A549 (cell line): ENCODE measurements around the gene COMTD1. TPM values are rescaled to one million over a fixed set of nuclear protein-coding genes. Genes with fewer than 3 reads are reported as not detected.

Experiments used
- ATAC-seq, 2 experiments: fragments of 200-7000 bp in 1 of 2; fragments of >200 bp in 1 of 2; cut with Nextera tagmentation in 1 of 2; cut with Tn5 transposase in 1 of 2; 3 replicates each; pipeline versions ENCODE4 v1.8.0 to v1.9.1; 2018 to 2020; ENCODE audit warnings: mild to moderate bottlenecking in 1 of 2, moderate library complexity in 1 of 2
- CTCF ChIA-PET: fragments of 300-600 bp; sonication (Branson Sonifier 250); formaldehyde crosslinking; extraction: SDS; loops from one replicate; lab custom pipeline; 2021; ENCODE audit warnings: antibody characterized with exemption, inconsistent platforms; lab: Yijun Ruan, JAX
- POLR2A ChIA-PET: fragments of 350-600 bp; formaldehyde crosslinking; extraction: SDS; loops from one replicate; lab custom pipeline; 2021; ENCODE audit warnings: antibody characterized with exemption, inconsistent platforms; lab: Yijun Ruan, JAX
- DNase-seq, 2 experiments: peaks; one replicate each; pipeline versions ENCODE4 v3.0.0 to v3.0.0-alpha.2; 2011 to 2016; ENCODE audit warnings: low read depth in 1 of 2, low spot score in 1 of 2
- FAIRE-seq: peaks from 2 replicates; lab custom pipeline; 2011; peaks lifted over from hg19 to GRCh38; lab: Jason Lieb, UNC
- H3K27ac ChIP-seq, 2 experiments: fragments of >200 bp; sonication (Bioruptor Twin); formaldehyde crosslinking; 3 replicates each; pipeline ENCODE4 v1.5.1; 2016 to 2017
- H3K4me1 ChIP-seq: fragments of >200 bp; sonication (Bioruptor Twin); formaldehyde crosslinking; 3 replicates; pipeline ENCODE4 v1.6.1; 2016
- H3K4me2 ChIP-seq: fragments of >200 bp; sonication (Bioruptor Twin); formaldehyde crosslinking; 3 replicates; pipeline ENCODE4 v1.6.1; 2016
- H3K4me3 ChIP-seq: fragments of >200 bp; sonication (Bioruptor Twin); formaldehyde crosslinking; 3 replicates; pipeline ENCODE4 v1.5.1; 2016
- H3K9me3 ChIP-seq: fragments of >200 bp; sonication (Bioruptor Twin); formaldehyde crosslinking; 3 replicates; pipeline ENCODE4 v1.6.1; 2016
- CHD2 ChIP-seq: fragments of 150-350 bp; IDR thresholded peaks from 2 replicates; pipeline ENCODE4 v1.6.1; 2014; ENCODE audit warnings: low read length; ENCODE audit not compliant: partially characterized antibody
- EHF ChIP-seq: fragments of 250-450 bp; sonication (Bioruptor Pico); IDR thresholded peaks from 2 replicates; pipeline ENCODE4 v1.5.0; 2020; ENCODE audit warnings: mild to moderate bottlenecking
- EHMT2 ChIP-seq: fragments of 200-600 bp; sonication (generic); IDR thresholded peaks from 2 replicates; pipeline ENCODE4 v1.6.1; 2016; ENCODE audit warnings: antibody characterized with exemption, low read depth, mild to moderate bottlenecking, moderate library complexity
- FOSL2 ChIP-seq, 2 experiments: fragments of 450-650 bp in 1 of 2; fragments of >200 bp in 1 of 2; sonication (Bioruptor Twin) in 1 of 2; formaldehyde crosslinking; IDR thresholded peaks; 2 replicates each; pipeline versions ENCODE4 v1.5.0 to v1.6.1; 2016 to 2020; ENCODE audit warnings: mild to moderate bottlenecking in 1 of 2, moderate library complexity in 1 of 2
- FOXS1 ChIP-seq: fragments of 250-450 bp; sonication (Bioruptor Pico); IDR thresholded peaks from 2 replicates; pipeline ENCODE4 v1.5.0; 2020; ENCODE audit warnings: mild to moderate bottlenecking, moderate library complexity
- GATA3 ChIP-seq: IDR thresholded peaks from 2 replicates; pipeline ENCODE4 v1.6.1; 2012; ENCODE audit warnings: borderline replicate concordance
- HDAC2 ChIP-seq: fragments of 200-600 bp; sonication (generic); IDR thresholded peaks from 2 replicates; pipeline ENCODE4 v1.6.1; 2016
- HOXB5 ChIP-seq: fragments of 250-450 bp; sonication (Bioruptor Pico); IDR thresholded peaks from 2 replicates; pipeline ENCODE4 v1.5.0; 2020; ENCODE audit warnings: mild to moderate bottlenecking, moderate library complexity
- JUN ChIP-seq, 2 experiments: fragments of >200 bp; sonication (Bioruptor Twin); formaldehyde crosslinking; IDR thresholded peaks; 2 replicates in 1 of 2; 3 replicates in 1 of 2; pipeline ENCODE4 v1.6.1; 2016 to 2017
- KDM1A ChIP-seq: fragments of 200-600 bp; sonication (generic); IDR thresholded peaks from 2 replicates; pipeline ENCODE4 v1.6.1; 2016; ENCODE audit warnings: low read depth, mild to moderate bottlenecking
- KDM5A ChIP-seq: fragments of 200-600 bp; sonication (generic); IDR thresholded peaks from 2 replicates; pipeline ENCODE4 v1.6.1; 2016; ENCODE audit warnings: antibody characterized with exemption, mild to moderate bottlenecking
- MAFK ChIP-seq: fragments of 450-650 bp; IDR thresholded peaks from 2 replicates; pipeline ENCODE4 v1.6.1; 2014; ENCODE audit not compliant: partially characterized antibody
- NFE2L2 ChIP-seq: fragments of 150-350 bp; conservative IDR thresholded peaks from 2 replicates; pipeline ENCODE4 v1.6.1; 2014; ENCODE audit warnings: low read length
- NR3C1 ChIP-seq: fragments of >200 bp; sonication (Bioruptor Twin); formaldehyde crosslinking; IDR thresholded peaks from 3 replicates; pipeline ENCODE4 v1.6.1; 2017
- POLR2A ChIP-seq: IDR thresholded peaks from 2 replicates; pipeline ENCODE4 v1.6.1; 2012; ENCODE audit warnings: mild to moderate bottlenecking, low read length
- RARB ChIP-seq: fragments of 250-450 bp; sonication (Bioruptor Pico); IDR thresholded peaks from 2 replicates; pipeline ENCODE4 v1.8.0; 2021; ENCODE audit warnings: mild to moderate bottlenecking, moderate library complexity
- RCOR1 ChIP-seq: fragments of 150-350 bp; IDR thresholded peaks from 2 replicates; pipeline ENCODE4 v1.6.1; 2014; ENCODE audit warnings: antibody characterized with exemption, low read length, low read depth
- RNF2 ChIP-seq: fragments of 200-600 bp; sonication (generic); IDR thresholded peaks from 2 replicates; pipeline ENCODE4 v1.6.1; 2016; ENCODE audit warnings: low read depth, mild to moderate bottlenecking, antibody characterized with exemption, moderate library complexity, borderline replicate concordance
- SMC3 ChIP-seq: fragments of >200 bp; sonication (Bioruptor Twin); formaldehyde crosslinking; IDR thresholded peaks from 3 replicates; pipeline ENCODE4 v1.6.1; 2018; ENCODE audit warnings: inconsistent platforms
- SREBF2 ChIP-seq: fragments of 450-650 bp; IDR thresholded peaks from 2 replicates; pipeline ENCODE4 v1.6.1; 2014; ENCODE audit warnings: mild to moderate bottlenecking, moderate library complexity
- TP53 ChIP-seq: fragments of 250-450 bp; sonication (Bioruptor Pico); IDR thresholded peaks from 2 replicates; pipeline ENCODE4 v1.5.0; 2021; ENCODE audit warnings: mild to moderate bottlenecking, moderate library complexity
- ZC3H11A ChIP-seq: fragments of 450-650 bp; IDR thresholded peaks from 2 replicates; pipeline ENCODE4 v1.6.1; 2014; ENCODE audit warnings: antibody characterized with exemption, mild to moderate bottlenecking
- ZSCAN20 ChIP-seq: fragments of 250-450 bp; sonication (Bioruptor Pico); IDR thresholded peaks from 2 replicates; pipeline ENCODE4 v1.8.0; 2022; ENCODE audit warnings: mild to moderate bottlenecking, moderate library complexity
- WGBS: methylation state at CpG from one replicate; pipeline ENCODE4 v1.1.6; 2017; ENCODE audit errors: missing lambda C conversion rate; 5-methylcytosine and 5-hydroxymethylcytosine counted together
- polyA plus RNA-seq, 4 experiments: library from polyadenylated mRNA; depleted of rRNA in 3 of 4; stranded (reverse); fragments of >200 nt; fragmentation: RNase III in 1 of 4; extraction: RNeasy Plus Mini Kit Qiagen cat#74134 plus additional on column Dnase treatment in 1 of 4; gene quantifications; 2 replicates in 3 of 4; 3 replicates in 1 of 4; pipeline ENCODE4 v1.2.3, GENCODE V29; 2011 to 2017
- TF ChIP-seq, protein P1 (sequence below): IDR thresholded peaks from 2 replicates; pipeline ENCODE4 v1.6.1; 2012
- TF ChIP-seq, protein P2 (sequence below): fragments of 200-600 bp; sonication (generic); IDR thresholded peaks from 2 replicates; pipeline ENCODE4 v1.6.1; 2016; ENCODE audit warnings: antibody characterized with exemption, mild to moderate bottlenecking, moderate library complexity
- TF ChIP-seq, protein P3 (sequence below): fragments of 250-450 bp; sonication (Bioruptor Pico); IDR thresholded peaks from 2 replicates; pipeline ENCODE4 v1.5.0; 2021; ENCODE audit warnings: mild to moderate bottlenecking, moderate library complexity, borderline replicate concordance
- TF ChIP-seq, protein P4 (sequence below): fragments of 150-350 bp; IDR thresholded peaks from 2 replicates; pipeline ENCODE4 v1.6.1; 2014; ENCODE audit warnings: low read depth, mild to moderate bottlenecking, low read length

COMTD1 gene
- polyA plus RNA-seq, 2 of the 4 experiments (the other 2 are of a cell fraction) = 9.8 to 34.2 TPM

DNA sequence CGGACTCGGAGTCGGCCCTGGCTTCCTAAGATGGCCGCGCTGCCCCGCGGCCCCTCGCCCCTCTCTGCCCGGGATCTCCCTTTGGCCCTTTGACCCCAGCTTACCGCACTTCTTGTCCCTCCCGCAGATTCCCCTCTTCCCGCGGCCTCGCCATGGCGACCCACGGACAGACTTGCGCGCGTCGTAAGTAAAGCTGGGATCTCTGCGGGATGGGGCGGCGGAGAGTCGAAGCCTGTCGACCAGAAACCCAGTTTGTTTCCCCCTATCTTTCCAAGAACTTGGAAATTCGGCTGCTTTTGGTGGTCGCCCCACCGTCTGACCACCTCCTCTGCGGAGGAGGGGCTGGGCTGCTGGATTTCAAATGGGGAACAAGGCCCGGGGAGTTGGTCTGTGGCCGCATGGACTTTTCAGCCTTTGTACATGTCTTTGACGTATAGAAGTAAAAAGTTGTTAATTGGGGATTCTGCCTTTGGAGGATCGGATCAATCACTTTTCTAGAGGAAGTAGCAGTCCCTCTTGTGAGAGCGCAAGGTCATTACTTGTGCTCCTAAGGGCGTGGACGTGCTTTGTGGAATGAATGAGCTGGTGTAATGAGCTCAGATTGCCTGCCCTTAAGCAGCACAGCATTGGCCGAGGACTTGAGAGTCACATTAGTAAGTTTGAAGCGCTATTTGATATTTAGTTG is 24.6 kb downstream of the COMTD1 start:
- ATAC-seq (peak; percentile 71 to 74; a peak in 5 of 6 replicates), DNase-seq (peak in 1 of 2 experiments; percentile 68), FAIRE-seq (no peak)
- TF ChIP-seq FOSL2 (IDR thresholded peaks at IDR 0.05) = no peak
- no peak for TF ChIP-seq FOSL2 (CRISPR knock-in tag; IDR thresholded peaks at IDR 0.05)
- TF ChIP-seq, protein P1, sequence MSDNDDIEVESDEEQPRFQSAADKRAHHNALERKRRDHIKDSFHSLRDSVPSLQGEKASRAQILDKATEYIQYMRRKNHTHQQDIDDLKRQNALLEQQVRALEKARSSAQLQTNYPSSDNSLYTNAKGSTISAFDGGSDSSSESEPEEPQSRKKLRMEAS = no peak
- TF ChIP-seq, protein P2, sequence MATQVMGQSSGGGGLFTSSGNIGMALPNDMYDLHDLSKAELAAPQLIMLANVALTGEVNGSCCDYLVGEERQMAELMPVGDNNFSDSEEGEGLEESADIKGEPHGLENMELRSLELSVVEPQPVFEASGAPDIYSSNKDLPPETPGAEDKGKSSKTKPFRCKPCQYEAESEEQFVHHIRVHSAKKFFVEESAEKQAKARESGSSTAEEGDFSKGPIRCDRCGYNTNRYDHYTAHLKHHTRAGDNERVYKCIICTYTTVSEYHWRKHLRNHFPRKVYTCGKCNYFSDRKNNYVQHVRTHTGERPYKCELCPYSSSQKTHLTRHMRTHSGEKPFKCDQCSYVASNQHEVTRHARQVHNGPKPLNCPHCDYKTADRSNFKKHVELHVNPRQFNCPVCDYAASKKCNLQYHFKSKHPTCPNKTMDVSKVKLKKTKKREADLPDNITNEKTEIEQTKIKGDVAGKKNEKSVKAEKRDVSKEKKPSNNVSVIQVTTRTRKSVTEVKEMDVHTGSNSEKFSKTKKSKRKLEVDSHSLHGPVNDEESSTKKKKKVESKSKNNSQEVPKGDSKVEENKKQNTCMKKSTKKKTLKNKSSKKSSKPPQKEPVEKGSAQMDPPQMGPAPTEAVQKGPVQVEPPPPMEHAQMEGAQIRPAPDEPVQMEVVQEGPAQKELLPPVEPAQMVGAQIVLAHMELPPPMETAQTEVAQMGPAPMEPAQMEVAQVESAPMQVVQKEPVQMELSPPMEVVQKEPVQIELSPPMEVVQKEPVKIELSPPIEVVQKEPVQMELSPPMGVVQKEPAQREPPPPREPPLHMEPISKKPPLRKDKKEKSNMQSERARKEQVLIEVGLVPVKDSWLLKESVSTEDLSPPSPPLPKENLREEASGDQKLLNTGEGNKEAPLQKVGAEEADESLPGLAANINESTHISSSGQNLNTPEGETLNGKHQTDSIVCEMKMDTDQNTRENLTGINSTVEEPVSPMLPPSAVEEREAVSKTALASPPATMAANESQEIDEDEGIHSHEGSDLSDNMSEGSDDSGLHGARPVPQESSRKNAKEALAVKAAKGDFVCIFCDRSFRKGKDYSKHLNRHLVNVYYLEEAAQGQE = no peak
- TF ChIP-seq KDM5A = 0 out of 2 replicates have a peak, but pooled peaks have one; percentile 54
- TF ChIP-seq POLR2A = no peak
- ChIA-PET CTCF (interaction anchor here (0.8 to 8.6 kb wide), 7 partner anchors 8 to 24 kb away, joined by 3 to 119 read pairs (median 6); partner anchors contain the start of gene COMTD1), POLR2A (interaction anchor here (0.6 to 3.3 kb wide), 15 partner anchors 9 to 1009 kb away, joined by 3 to 53 read pairs (median 10); partner anchors contain the start of genes COMTD1 and SAMD8)
- H3K9me3 ChIP-seq = no peaks in the 10 kb centered on the region
- peaks cover 59% of the 10 kb centered on the region for H3K4me1 ChIP-seq
- 2% methylated on average over 27 of the region's 38 CpGs for WGBS
- H3K4me2 ChIP-seq = peak overlapping the region; percentile 92
- peak overlapping the region; percentile 83 for H3K4me3 ChIP-seq
- H3K27ac ChIP-seq = peak overlapping the region; percentile 99

DNA sequence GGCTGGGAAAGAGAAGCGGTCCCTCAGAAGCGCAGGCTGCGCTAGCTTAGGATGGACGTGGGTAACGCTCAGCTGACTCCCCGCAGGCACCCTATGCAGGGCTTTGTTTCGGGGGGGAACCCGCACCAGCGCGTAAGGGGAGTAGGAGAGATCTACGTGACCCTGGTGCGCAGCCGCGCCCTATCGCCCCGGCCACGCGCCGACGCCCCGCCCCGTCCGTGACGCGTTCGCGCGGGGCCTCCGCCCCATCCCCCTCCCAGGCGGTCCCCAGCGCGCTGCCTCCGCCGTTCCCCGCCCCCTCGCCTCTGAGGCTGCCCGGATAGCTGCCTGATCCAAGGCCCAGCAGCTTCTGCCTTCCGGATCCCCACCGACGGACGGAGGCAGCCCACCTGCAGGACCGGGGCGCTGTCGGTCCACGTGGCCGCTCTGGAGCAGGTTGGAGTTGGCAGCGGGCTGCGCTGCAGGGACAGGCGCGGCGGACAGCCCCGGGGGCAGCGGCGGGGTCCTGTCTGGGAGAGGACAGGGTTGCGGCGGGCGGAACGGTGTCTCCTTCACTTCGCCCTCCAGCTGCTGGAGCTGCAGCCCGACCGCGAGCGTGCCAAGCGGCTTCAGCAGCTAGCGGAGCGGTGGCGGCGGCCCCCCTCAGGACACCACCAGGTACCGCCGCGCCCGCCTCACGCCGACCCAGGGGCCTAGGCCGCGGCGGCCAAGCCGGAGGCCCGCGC is 25.3 kb downstream of the COMTD1 start, which contains the start of gene VDAC2:
VDAC2 (plus strand) TSS at position 515 of the 725 bp plus-strand sequence. CDS start 363 bp downstream, outside the sequence.
- peak within 1 kb of the TSS; percentile 83 for H3K4me3 ChIP-seq
- peak; percentile 85 to 88 for ATAC-seq
- TF ChIP-seq RARB (no peak), CHD2 (peak; percentile 65), NR3C1 (no peak), ZSCAN20 (no peak), SREBF2 (no peak), HOXB5 (CRISPR knock-in tag) (no peak), FOXS1 (CRISPR knock-in tag) (no peak), TP53 (CRISPR knock-in tag) (peak; percentile 72; the same call in 1 of the 2 replicates), NFE2L2 (no peak), RNF2 (no peak), EHMT2 (no peak), POLR2A (peak; percentile 67), EHF (CRISPR knock-in tag) (no peak), SMC3 (no peak), GATA3 (0 out of 2 replicates have a peak, but pooled peaks have one; percentile 20), ZC3H11A (no peak), MAFK (no peak), HDAC2 (no peak), JUN (IDR thresholded peaks at IDR 0.05) (peak; percentile 94 to 99), KDM1A (no peak), RCOR1 (no peak)
- TF ChIP-seq, protein P3, sequence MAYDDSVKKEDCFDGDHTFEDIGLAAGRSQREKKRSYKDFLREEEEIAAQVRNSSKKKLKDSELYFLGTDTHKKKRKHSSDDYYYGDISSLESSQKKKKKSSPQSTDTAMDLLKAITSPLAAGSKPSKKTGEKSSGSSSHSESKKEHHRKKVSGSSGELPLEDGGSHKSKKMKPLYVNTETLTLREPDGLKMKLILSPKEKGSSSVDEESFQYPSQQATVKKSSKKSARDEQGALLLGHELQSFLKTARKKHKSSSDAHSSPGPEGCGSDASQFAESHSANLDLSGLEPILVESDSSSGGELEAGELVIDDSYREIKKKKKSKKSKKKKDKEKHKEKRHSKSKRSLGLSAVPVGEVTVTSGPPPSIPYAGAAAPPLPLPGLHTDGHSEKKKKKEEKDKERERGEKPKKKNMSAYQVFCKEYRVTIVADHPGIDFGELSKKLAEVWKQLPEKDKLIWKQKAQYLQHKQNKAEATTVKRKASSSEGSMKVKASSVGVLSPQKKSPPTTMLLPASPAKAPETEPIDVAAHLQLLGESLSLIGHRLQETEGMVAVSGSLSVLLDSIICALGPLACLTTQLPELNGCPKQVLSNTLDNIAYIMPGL = peak; percentile 77; the same call in 1 of the 2 replicates
- TF ChIP-seq, protein P4, sequence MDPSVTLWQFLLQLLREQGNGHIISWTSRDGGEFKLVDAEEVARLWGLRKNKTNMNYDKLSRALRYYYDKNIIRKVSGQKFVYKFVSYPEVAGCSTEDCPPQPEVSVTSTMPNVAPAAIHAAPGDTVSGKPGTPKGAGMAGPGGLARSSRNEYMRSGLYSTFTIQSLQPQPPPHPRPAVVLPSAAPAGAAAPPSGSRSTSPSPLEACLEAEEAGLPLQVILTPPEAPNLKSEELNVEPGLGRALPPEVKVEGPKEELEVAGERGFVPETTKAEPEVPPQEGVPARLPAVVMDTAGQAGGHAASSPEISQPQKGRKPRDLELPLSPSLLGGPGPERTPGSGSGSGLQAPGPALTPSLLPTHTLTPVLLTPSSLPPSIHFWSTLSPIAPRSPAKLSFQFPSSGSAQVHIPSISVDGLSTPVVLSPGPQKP = no peak

More for the DNA sequence above, 25.3 kb downstream of the COMTD1 start, which contains the start of gene VDAC2:
- ChIA-PET POLR2A (interaction anchor here (0.6 to 3.3 kb wide), 15 partner anchors 10 to 1008 kb away, joined by 3 to 53 read pairs (median 10); partner anchors contain the start of genes COMTD1 and SAMD8), CTCF (interaction anchor here (0.6 to 8.6 kb wide), 7 partner anchors 9 to 24 kb away, joined by 3 to 119 read pairs (median 6); partner anchors contain the start of gene COMTD1)
- no peaks in the 10 kb centered on the region for H3K9me3 ChIP-seq
- H3K27ac ChIP-seq = peak within 1 kb of the TSS; percentile 99
- H3K4me1 ChIP-seq = peaks cover 57% of the 10 kb centered on the region
- WGBS = 1% methylated on average over 26 of the region's 80 CpGs
- no peak for FAIRE-seq
- DNase-seq = peak; percentile 77 to 93
- peak within 1 kb of the TSS; percentile 92 for H3K4me2 ChIP-seq
